Sigmoid colon (tissue), 4 donors: ENCODE measurements around the gene IFI27L2.

ENCODE experiments used
- CTCF ChIP-seq, 4 experiments: fragments of 450-650 bp in 3 of 4; fragments of 200-600 bp in 1 of 4; IDR thresholded peaks; one replicate each; pipeline ENCODE4 v1.5.1; 2016 to 2019; ENCODE audit warnings: antibody characterized with exemption in 4 of 4, mild to moderate bottlenecking in 3 of 4, moderate library complexity in 2 of 4
- EP300 ChIP-seq, 4 donors: sonication (generic); formaldehyde crosslinking; IDR thresholded peaks; one replicate each; pipeline ENCODE4 v1.6.1; 2017; ENCODE audit warnings: antibody characterized with exemption in 4 of 4
- POLR2AphosphoS5 ChIP-seq, 4 donors: sonication (generic); formaldehyde crosslinking; IDR thresholded peaks; one replicate each; pipeline ENCODE4 v1.6.1; 2017; ENCODE audit warnings: antibody characterized with exemption in 4 of 4

- no peak for TF ChIP-seq CTCF (IDR thresholded peaks at IDR 0.05)
- no peak for TF ChIP-seq EP300 (IDR thresholded peaks at IDR 0.05)
- no peak for TF ChIP-seq POLR2AphosphoS5 (IDR thresholded peaks at IDR 0.05)
These were observed 41.8 kb upstream of the IFI27L2 start for GRCh38 chr14:94171208-94171607.
